ENCODE results near the gene PQBP1. TPM values are rescaled to one million over a fixed set of nuclear protein-coding genes. Genes with fewer than 3 reads are reported as not detected.
A peak's percentile ranks its signal among the peaks of the same experiment; 100 is the strongest.

The PQBP1 gene
- total RNA-seq, 6 experiments from 2014 or later = 29.8 to 47.1 (median 35.7) TPM

DNA sequence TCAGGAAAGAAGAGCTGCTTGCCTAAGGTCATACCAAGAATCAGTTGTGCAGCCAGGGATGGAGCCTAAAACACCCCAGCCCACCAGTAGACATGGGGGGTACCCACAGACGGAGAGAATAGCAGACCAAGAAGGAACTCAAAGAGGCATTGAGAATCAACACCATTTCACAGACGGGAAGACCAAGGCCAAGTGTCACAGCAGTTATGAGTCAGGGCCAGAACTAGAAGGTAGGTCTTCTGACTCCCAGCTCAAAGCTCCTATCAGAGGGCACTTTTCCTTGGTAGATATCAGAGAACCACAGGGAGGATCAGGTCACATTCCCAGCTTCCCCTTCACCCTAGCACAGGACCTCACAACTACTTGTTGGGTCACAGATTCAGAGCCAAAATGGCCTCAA lies 45.2 kb downstream of the PQBP1 start:
- H3K9me3 ChIP-seq = no peaks in the 10 kb centered on the region
- no peak overlapping the region for H3K4me3 ChIP-seq
- H3K27me3 ChIP-seq = no peaks in the 10 kb centered on the region
- intact Hi-C loops (cut with DNase I) = no loop called here
- H3K4me1 ChIP-seq = no peaks in the 10 kb centered on the region
- DNase-seq (no peak), ATAC-seq (no peak)
- peaks cover 0 to 3% (median 0%) of the 10 kb centered on the region in 4 donors for H3K36me3 ChIP-seq
- WGBS (ENCODE audit: insufficient coverage, low coverage, low lambda C conversion rate, missing lambda C conversion rate) = 57% methylated on average over 1 of the region's 2 CpGs
- no peak for TF ChIP-seq POLR2A (IDR thresholded peaks at IDR 0.05)
- TF ChIP-seq, protein P1, sequence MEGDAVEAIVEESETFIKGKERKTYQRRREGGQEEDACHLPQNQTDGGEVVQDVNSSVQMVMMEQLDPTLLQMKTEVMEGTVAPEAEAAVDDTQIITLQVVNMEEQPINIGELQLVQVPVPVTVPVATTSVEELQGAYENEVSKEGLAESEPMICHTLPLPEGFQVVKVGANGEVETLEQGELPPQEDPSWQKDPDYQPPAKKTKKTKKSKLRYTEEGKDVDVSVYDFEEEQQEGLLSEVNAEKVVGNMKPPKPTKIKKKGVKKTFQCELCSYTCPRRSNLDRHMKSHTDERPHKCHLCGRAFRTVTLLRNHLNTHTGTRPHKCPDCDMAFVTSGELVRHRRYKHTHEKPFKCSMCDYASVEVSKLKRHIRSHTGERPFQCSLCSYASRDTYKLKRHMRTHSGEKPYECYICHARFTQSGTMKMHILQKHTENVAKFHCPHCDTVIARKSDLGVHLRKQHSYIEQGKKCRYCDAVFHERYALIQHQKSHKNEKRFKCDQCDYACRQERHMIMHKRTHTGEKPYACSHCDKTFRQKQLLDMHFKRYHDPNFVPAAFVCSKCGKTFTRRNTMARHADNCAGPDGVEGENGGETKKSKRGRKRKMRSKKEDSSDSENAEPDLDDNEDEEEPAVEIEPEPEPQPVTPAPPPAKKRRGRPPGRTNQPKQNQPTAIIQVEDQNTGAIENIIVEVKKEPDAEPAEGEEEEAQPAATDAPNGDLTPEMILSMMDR (IDR thresholded peaks at IDR 0.05) = no peak
- H3K27ac ChIP-seq = no peak overlapping the region

DNA sequence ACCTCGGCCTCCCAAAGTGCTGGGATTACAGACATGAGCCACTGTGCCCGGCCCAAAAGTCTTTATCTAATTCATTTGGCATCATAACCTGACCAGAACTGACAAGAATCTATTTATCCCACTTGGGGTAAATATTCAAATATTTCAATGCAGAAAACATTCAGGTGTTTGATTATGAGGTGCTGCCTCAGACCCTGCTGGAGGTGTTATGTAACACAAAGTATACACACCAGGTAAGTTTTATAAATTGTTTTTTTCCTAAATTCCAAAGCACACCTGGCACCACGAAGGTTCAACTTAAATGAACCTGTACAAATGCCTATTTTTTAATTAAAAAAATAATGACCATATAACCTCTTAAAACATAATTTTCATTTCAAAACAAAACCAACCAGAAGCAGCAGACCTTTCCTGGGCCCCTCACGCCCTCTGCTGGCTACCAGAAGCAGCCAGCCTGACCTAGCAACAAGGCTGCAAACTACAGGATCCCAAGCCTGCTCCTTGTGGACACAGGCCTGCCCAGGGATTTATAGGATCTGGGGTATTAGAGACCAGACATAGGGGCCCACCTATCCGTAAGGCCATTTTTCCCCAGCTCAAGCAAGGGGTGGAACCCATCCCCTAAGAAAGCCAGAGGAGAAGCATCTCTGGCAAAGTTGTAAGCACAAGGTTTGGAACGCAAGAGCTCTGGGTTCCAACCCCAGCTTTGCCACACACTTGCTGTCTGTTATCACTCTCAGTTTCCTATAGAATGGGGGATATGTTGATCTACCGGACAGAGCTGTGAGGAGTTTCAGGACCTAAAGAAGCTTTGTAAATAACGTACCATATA lies 48.0 kb downstream of the PQBP1 start:
- Histone ChIP-seq H3K4me3 (no peak overlapping the region), H3K27ac (no peak overlapping the region), H3K36me3 (peaks cover 0 to 3% (median 0%) of the 10 kb centered on the region in 4 donors), H3K9me3 (no peaks in the 10 kb centered on the region), H3K27me3 (no peaks in the 10 kb centered on the region), H3K4me1 (no peaks in the 10 kb centered on the region)
- intact Hi-C loops (cut with DNase I) = no loop called here
- DNase-seq (peak; percentile 51 to 71 (median 54)), ATAC-seq (peak; percentile 77 to 80 (median 80))
- TF ChIP-seq, protein P1 (IDR thresholded peaks at IDR 0.05) = peak; percentile 61 to 88 (median 88)
- no peak for TF ChIP-seq POLR2A (IDR thresholded peaks at IDR 0.05)
- 35% methylated on average over 7 of the region's 8 CpGs for WGBS (ENCODE audit: insufficient coverage, low coverage, low lambda C conversion rate, missing lambda C conversion rate)

DNA sequence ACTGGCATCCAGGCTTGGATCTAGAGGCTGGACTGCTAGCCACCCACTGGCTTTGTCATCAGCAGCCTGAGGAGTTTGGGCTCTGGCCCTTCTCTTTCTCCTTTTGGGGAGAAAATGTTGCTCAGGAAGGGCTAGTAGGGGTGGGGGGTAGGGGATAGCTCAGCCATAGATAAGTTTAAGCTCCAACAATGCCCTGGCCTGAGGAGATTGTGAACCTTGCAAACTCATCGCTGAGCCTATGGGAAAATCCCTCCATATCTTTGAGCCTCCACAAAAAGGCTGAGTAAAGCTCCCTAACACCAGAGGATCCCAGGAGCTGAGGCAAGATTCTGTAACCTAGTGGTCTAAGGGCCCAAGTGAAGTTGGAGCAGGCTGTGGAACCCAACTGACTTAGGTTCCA lies 50.9 kb downstream of the PQBP1 start:
- Histone ChIP-seq H3K36me3 (no peaks in the 10 kb centered on the region), H3K4me3 (no peak overlapping the region), H3K27me3 (no peaks in the 10 kb centered on the region), H3K27ac (no peak overlapping the region), H3K4me1 (no peaks in the 10 kb centered on the region), H3K9me3 (no peaks in the 10 kb centered on the region)
- TF ChIP-seq POLR2A (IDR thresholded peaks at IDR 0.05) = no peak
- TF ChIP-seq, protein P1 (IDR thresholded peaks at IDR 0.05) = no peak
- DNase-seq (peak in 1 of 3 donors; percentile 22), ATAC-seq (no peak)
- no CpG with 5 or more reads among the region's 1 CpG for WGBS (ENCODE audit: insufficient coverage, low coverage, low lambda C conversion rate, missing lambda C conversion rate)
- intact Hi-C loops (cut with DNase I) = no loop called here

Other genes starting within 250 kb of the PQBP1 start
- 1 to 10 TPM; 2.4 to 7.2 (median 4.8) TPM for gene WAS, start 214.1 kb upstream of the PQBP1 start, total RNA-seq
- gene SUV39H1, start 201.2 kb upstream of the PQBP1 start, total RNA-seq = 10 to 100 TPM in 1 of 6 experiments, 1 to 10 TPM in 5; 2.2 to 10.8 (median 3.5) TPM
- 1 to 10 TPM in 5 of 6 experiments, under 1 TPM in 1; 0.98 to 4.1 (median 2.9) TPM for gene GLOD5, start 136.2 kb upstream of the PQBP1 start, total RNA-seq
- gene GATA1, start 111.3 kb upstream of the PQBP1 start, total RNA-seq = 1 to 10 TPM in 1 of 6 experiments, under 1 TPM in 1, not detected in 4; 0.37 to 1.2 TPM
- gene HDAC6, start 95.9 kb upstream of the PQBP1 start, total RNA-seq = 100 to 1,000 TPM in 5 of 6 experiments, 10 to 100 TPM in 1; 84.4 to 173 (median 136) TPM
- gene ERAS, start 71.4 kb upstream of the PQBP1 start, total RNA-seq = not detected
- 1 to 10 TPM in 1 of 6 experiments, under 1 TPM in 1, not detected in 4; 0.20 to 1.4 TPM for gene PCSK1N, start 62.3 kb upstream of the PQBP1 start, total RNA-seq
- gene TIMM17B, start 162 bp upstream of the PQBP1 start, total RNA-seq = 10 to 100 TPM; 18.2 to 29.5 (median 22.5) TPM
- 10 to 100 TPM; 15.0 to 19.5 (median 17.3) TPM for gene SLC35A2, start 13.7 kb downstream of the PQBP1 start, total RNA-seq
- gene PIM2, start 21.1 kb downstream of the PQBP1 start, total RNA-seq = 1 to 10 TPM; 1.7 to 8.8 (median 6.8) TPM
- 10 to 100 TPM; 14.4 to 24.1 (median 21.6) TPM for gene OTUD5, start 59.7 kb downstream of the PQBP1 start, total RNA-seq
- 1 to 10 TPM in 1 of 6 experiments, under 1 TPM in 5; 0.31 to 1.2 (median 0.46) TPM for gene KCND1, start 73.9 kb downstream of the PQBP1 start, total RNA-seq
- 10 to 100 TPM; 15.3 to 32.1 (median 22.0) TPM for gene GRIPAP1, start 104.3 kb downstream of the PQBP1 start, total RNA-seq
- gene TFE3, start 145.4 kb downstream of the PQBP1 start, total RNA-seq = 10 to 100 TPM; 14.9 to 43.3 (median 23.3) TPM
- 10 to 100 TPM in 1 of 6 experiments, 1 to 10 TPM in 5; 3.3 to 12.1 (median 4.5) TPM for gene CCDC120, start 161.1 kb downstream of the PQBP1 start, total RNA-seq
- gene PRAF2, start 176.1 kb downstream of the PQBP1 start, total RNA-seq = 10 to 100 TPM in 1 of 6 experiments, 1 to 10 TPM in 5; 3.1 to 11.2 (median 5.1) TPM
- gene WDR45, start 182.0 kb downstream of the PQBP1 start, total RNA-seq = 10 to 100 TPM; 31.8 to 65.2 (median 47.9) TPM
- gene GPKOW, start 225.8 kb downstream of the PQBP1 start, total RNA-seq = 10 to 100 TPM in 3 of 6 experiments, 1 to 10 TPM in 3; 9.3 to 14.9 (median 10.2) TPM

Measured in right lobe of liver (tissue), 6 donors.